ENCODE data around the gene MGAT4A.

DNA sequence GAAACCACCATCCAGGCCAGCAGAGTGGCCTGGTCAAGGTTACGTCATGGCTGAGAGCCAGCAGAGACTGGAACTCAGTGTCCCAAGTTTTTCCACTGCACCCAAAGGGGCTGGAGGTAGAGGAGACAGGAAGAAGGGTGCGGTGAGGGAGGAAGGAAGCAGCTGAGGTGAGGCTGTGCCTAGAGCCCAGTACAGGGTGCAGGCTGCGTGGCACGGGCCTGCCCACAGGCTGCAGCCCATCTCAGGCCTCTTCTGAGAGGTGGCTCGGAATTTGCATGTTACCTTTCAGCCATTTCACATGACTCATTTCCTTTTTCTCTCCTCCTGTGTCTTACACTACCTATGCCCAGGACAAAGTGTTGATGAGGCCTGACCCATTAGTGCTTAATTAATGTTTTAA lies 13.7 kb upstream of the MGAT4A start:
- TF ChIP-seq, protein P1, sequence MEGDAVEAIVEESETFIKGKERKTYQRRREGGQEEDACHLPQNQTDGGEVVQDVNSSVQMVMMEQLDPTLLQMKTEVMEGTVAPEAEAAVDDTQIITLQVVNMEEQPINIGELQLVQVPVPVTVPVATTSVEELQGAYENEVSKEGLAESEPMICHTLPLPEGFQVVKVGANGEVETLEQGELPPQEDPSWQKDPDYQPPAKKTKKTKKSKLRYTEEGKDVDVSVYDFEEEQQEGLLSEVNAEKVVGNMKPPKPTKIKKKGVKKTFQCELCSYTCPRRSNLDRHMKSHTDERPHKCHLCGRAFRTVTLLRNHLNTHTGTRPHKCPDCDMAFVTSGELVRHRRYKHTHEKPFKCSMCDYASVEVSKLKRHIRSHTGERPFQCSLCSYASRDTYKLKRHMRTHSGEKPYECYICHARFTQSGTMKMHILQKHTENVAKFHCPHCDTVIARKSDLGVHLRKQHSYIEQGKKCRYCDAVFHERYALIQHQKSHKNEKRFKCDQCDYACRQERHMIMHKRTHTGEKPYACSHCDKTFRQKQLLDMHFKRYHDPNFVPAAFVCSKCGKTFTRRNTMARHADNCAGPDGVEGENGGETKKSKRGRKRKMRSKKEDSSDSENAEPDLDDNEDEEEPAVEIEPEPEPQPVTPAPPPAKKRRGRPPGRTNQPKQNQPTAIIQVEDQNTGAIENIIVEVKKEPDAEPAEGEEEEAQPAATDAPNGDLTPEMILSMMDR (IDR thresholded peaks at IDR 0.05), result no peak
- TF ChIP-seq POLR2A (IDR thresholded peaks at IDR 0.05), result no peak

Data from esophagus squamous epithelium (tissue), 4 donors.